Right atrium auricular region (tissue), 2 donors: ENCODE measurements around the gene CACNB4. TPM values are rescaled to one million over a fixed set of nuclear protein-coding genes. Genes with fewer than 3 reads are reported as not detected.
"Not testable (repeated sequence)": the region's sequence is repeated elsewhere in the genome, so short reads cannot be mapped to it uniquely, and the experiment has no call there.

Experiments
- DNase-seq: peaks from one replicate; pipeline ENCODE4 v3.0.0-alpha.2; 2019; ENCODE audit warnings: low spot score
- H3K27ac ChIP-seq, 2 donors: fragments of 200-600 bp; sonication (generic); 1 replicate in 1 of 2; 2 replicates in 1 of 2; pipeline ENCODE4 v1.5.1; 2016 to 2019
- H3K27me3 ChIP-seq, 2 donors: fragments of 200-600 bp; sonication (generic); one replicate each; pipeline versions ENCODE4 v1.5.1 to v1.6.0; 2017 to 2019
- H3K36me3 ChIP-seq: fragments of 200-600 bp; sonication (generic); one replicate; pipeline ENCODE4 v1.5.1; 2016
- H3K4me1 ChIP-seq, 2 donors: fragments of 200-600 bp; sonication (generic); one replicate each; pipeline versions ENCODE4 v1.5.1 to v1.6.0; 2017 to 2019
- H3K4me3 ChIP-seq, 2 donors: fragments of 200-600 bp; sonication (generic); 1 replicate in 1 of 2; 2 replicates in 1 of 2; pipeline ENCODE4 v1.5.1; 2017 to 2019; ENCODE audit warnings: mild to moderate bottlenecking in 1 of 2, moderate library complexity in 1 of 2
- H3K9me3 ChIP-seq, 2 donors: fragments of 200-600 bp; sonication (generic); one replicate each; pipeline ENCODE4 v1.5.1; 2019
- CTCF ChIP-seq, 2 donors: fragments of 200-600 bp; sonication (generic); IDR thresholded peaks; one replicate each; pipeline ENCODE4 v1.5.1; 2019; ENCODE audit warnings: antibody characterized with exemption in 2 of 2
- total RNA-seq, 2 donors: library from RNA; depleted of rRNA; stranded (reverse); fragments of >200 nt; gene quantifications; one replicate each; pipeline ENCODE4 v1.1.0, GENCODE V29; 2016

The CACNB4 gene
- total RNA-seq, 2 donors from 2014 or later, result 0.37 to 0.90 TPM

- Histone ChIP-seq H3K4me1 (no peaks in the 10 kb centered on the region), H3K9me3 (no peaks in the 10 kb centered on the region), H3K4me3 (no peak overlapping the region), H3K27me3 (no peaks in the 10 kb centered on the region), H3K36me3 (no peaks in the 10 kb centered on the region), H3K27ac (no peak overlapping the region)
- TF ChIP-seq CTCF (IDR thresholded peaks at IDR 0.05), result no peak
- no peak for DNase-seq
Measured at GRCh38 chr2:152005607-152006006, 93.2 kb downstream of the CACNB4 start.

- not testable (repeated sequence) for DNase-seq, H3K4me1 ChIP-seq, H3K27me3 ChIP-seq, H3K4me3 ChIP-seq, H3K36me3 ChIP-seq, H3K27ac ChIP-seq, H3K9me3 ChIP-seq
Measured at GRCh38 chr2:152003283-152003682, 95.6 kb downstream of the CACNB4 start.

- H3K27me3 ChIP-seq, result no peaks in the 10 kb centered on the region
- TF ChIP-seq CTCF (IDR thresholded peaks at IDR 0.05), result peak; percentile 27 to 82
- H3K36me3 ChIP-seq, result no peaks in the 10 kb centered on the region
- H3K27ac ChIP-seq, result no peak overlapping the region
- H3K4me1 ChIP-seq, result no peaks in the 10 kb centered on the region
- DNase-seq, result peak; percentile 59
- H3K4me3 ChIP-seq, result no peak overlapping the region
- H3K9me3 ChIP-seq, result no peaks in the 10 kb centered on the region
Measured at GRCh38 chr2:151999053-151999452, 99.8 kb downstream of the CACNB4 start.

- Histone ChIP-seq H3K4me3 (no peak overlapping the region), H3K9me3 (no peaks in the 10 kb centered on the region), H3K4me1 (no peaks in the 10 kb centered on the region), H3K27me3 (no peaks in the 10 kb centered on the region), H3K27ac (no peak overlapping the region), H3K36me3 (no peaks in the 10 kb centered on the region)
- TF ChIP-seq CTCF (IDR thresholded peaks at IDR 0.05), result no peak
- no peak for DNase-seq
Measured at GRCh38 chr2:151996243-151997003, 102.4 kb downstream of the CACNB4 start.

GRCh38 chr2:151995161-151995557, 103.7 kb downstream of the CACNB4 start:
- no peak overlapping the region for H3K4me3 ChIP-seq
- no peaks in the 10 kb centered on the region for H3K9me3 ChIP-seq
- no peaks in the 10 kb centered on the region for H3K4me1 ChIP-seq
- no peak overlapping the region for H3K27ac ChIP-seq
- TF ChIP-seq CTCF (IDR thresholded peaks at IDR 0.05), result no peak
- H3K36me3 ChIP-seq, result no peaks in the 10 kb centered on the region
- no peak for DNase-seq
- H3K27me3 ChIP-seq, result no peaks in the 10 kb centered on the region

- not testable (repeated sequence) for H3K4me1 ChIP-seq, H3K27ac ChIP-seq, H3K36me3 ChIP-seq, H3K27me3 ChIP-seq, H3K9me3 ChIP-seq, DNase-seq, H3K4me3 ChIP-seq
Measured at GRCh38 chr2:151994178-151994577, 104.7 kb downstream of the CACNB4 start.

GRCh38 chr2:151991010-151991409, 107.8 kb downstream of the CACNB4 start:
- Histone ChIP-seq H3K4me3 (no peak overlapping the region), H3K27me3 (no peaks in the 10 kb centered on the region), H3K27ac (no peak overlapping the region), H3K9me3 (no peaks in the 10 kb centered on the region), H3K4me1 (no peaks in the 10 kb centered on the region), H3K36me3 (no peaks in the 10 kb centered on the region)
- no peak for DNase-seq
- TF ChIP-seq CTCF (IDR thresholded peaks at IDR 0.05), result no peak
